ENCODE data around the gene FAM241A. TPM values are rescaled to one million over a fixed set of nuclear protein-coding genes. Genes with fewer than 3 reads are reported as not detected.

FAM241A gene
- total and polyA plus RNA-seq, 2 donors (not counting 1 experiment from before 2014, with no cell fraction given): 0.43 to 0.79 TPM

DNA sequence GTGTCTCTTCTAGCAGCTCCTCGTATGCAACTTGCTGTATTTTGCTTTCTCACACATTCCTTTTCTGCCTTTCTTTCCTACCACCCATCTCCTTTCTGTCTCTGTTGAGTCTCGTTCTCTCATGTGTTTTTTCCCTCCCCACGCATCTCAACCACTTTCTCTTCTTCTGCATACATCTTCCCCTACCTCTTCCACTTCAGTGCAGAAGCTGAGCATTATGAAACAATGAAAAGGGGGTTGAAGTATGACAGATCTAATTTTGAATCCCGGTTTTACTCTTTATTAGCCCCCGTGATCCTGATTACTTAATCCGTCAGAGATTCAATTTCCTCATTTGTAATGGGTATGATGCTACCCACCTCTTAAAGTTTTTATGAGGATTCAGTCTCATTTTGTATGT lies 7.3 kb downstream of the FAM241A start:
- Histone ChIP-seq H3K9ac (ENCODE audit: low read length) (no peak overlapping the region), H3K27ac (ENCODE audit: low read length in 2 of 2) (no peak overlapping the region), H3K4me2 (replicated peaks; ENCODE audit: low read depth, low read length, poor library complexity, severe bottlenecking) (no peak overlapping the region), H3K27me3 (replicated peaks in 1 of 4; ENCODE audit: control extremely low read depth in 1 of 4, control insufficient read depth in 3 of 4, insufficient read depth in 4 of 4, low read length in 3 of 4) (no peaks in the 10 kb centered on the region), H3K4me3 (ENCODE audit: control extremely low read depth in 1 of 5, extremely low read depth in 1 of 5, insufficient read depth in 1 of 5, low read depth in 2 of 5, low read length in 4 of 5) (no peak overlapping the region), H3K36me3 (replicated peaks in 1 of 2; ENCODE audit: control extremely low read depth in 1 of 2, control insufficient read depth in 1 of 2, extremely low read depth in 1 of 2, insufficient read depth in 2 of 2, low read length in 1 of 2) (no peaks in the 10 kb centered on the region), H2AFZ (ENCODE audit: insufficient read depth, low read depth, low read length, poor library complexity, severe bottlenecking) (no peak overlapping the region), H3K79me2 (ENCODE audit: control insufficient read depth, insufficient read depth, low read length) (peaks cover 12% of the 10 kb centered on the region), H4K20me1 (ENCODE audit: control insufficient read depth, insufficient read depth, low read length, poor library complexity, severe bottlenecking) (no peaks in the 10 kb centered on the region), H3K4me1 (ENCODE audit: control insufficient read depth in 2 of 2, insufficient read depth in 2 of 2, low read length in 2 of 2) (peaks cover 0 to 8% of the 10 kb centered on the region in 2 donors), H3K9me3 (ENCODE audit: control extremely low read depth in 1 of 3, control insufficient read depth in 2 of 3, insufficient read depth in 1 of 3, low read length in 2 of 3) (no peaks in the 10 kb centered on the region)
- Mint-ChIP-seq H3K27me3 (no peaks in the 10 kb centered on the region), H3K4me1 (peaks cover 4% of the 10 kb centered on the region), H3K27ac (no peak overlapping the region), H3K9me3 (ENCODE audit: insufficient read depth) (no peaks in the 10 kb centered on the region), H3K4me3 (no peak overlapping the region)
- DNase-seq: no peak
- no peak for TF ChIP-seq EZH2 (IDR thresholded peaks at IDR 0.05; ENCODE audit: borderline replicate concordance, insufficient read depth, low read depth, low read length, poor library complexity, severe bottlenecking)
- TF ChIP-seq, protein P1, sequence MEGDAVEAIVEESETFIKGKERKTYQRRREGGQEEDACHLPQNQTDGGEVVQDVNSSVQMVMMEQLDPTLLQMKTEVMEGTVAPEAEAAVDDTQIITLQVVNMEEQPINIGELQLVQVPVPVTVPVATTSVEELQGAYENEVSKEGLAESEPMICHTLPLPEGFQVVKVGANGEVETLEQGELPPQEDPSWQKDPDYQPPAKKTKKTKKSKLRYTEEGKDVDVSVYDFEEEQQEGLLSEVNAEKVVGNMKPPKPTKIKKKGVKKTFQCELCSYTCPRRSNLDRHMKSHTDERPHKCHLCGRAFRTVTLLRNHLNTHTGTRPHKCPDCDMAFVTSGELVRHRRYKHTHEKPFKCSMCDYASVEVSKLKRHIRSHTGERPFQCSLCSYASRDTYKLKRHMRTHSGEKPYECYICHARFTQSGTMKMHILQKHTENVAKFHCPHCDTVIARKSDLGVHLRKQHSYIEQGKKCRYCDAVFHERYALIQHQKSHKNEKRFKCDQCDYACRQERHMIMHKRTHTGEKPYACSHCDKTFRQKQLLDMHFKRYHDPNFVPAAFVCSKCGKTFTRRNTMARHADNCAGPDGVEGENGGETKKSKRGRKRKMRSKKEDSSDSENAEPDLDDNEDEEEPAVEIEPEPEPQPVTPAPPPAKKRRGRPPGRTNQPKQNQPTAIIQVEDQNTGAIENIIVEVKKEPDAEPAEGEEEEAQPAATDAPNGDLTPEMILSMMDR (IDR thresholded peaks at IDR 0.05): no peak
- POLR2A ChIA-PET: no interaction called here
- ATAC-seq (ENCODE audit: low read depth): no peak
- 54% methylated on average over 3 of the region's 6 CpGs for WGBS (ENCODE audit: insufficient coverage)
- intact Hi-C loops (cut with micrococcal nuclease): no loop called here
- CTCF ChIA-PET: no interaction called here

DNA sequence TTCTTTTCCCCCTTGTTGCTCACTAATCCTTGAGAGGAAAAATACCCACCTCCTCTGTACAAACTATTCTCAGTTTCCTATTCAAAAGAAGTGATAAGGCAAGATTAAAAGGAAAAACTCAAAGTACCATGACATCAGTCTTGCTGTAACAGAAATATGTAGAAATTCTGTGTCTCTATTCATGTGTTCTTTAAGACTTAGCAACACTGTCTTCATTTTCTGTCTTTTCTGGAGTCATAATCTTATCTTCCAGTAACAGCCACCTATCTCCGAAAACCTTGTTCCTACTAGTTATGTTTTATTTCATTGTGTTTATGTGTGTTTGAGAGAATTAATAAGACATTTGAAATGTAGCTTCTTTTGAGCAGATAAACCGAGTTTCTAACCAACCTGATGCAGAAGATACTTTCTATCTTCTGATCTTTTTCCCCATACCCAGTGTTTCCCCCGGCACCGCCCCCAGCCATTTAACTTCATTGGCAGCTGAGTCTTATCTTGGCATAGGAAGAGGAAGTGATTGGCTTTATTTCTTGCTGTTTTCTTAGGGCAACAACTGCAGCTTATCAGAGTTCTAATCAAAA lies 8.0 kb downstream of the FAM241A start:
- POLR2A ChIA-PET: no interaction called here
- intact Hi-C loops (cut with micrococcal nuclease): no loop called here
- DNase-seq (peak; percentile 7), ATAC-seq (ENCODE audit: low read depth) (no peak)
- H3K36me3 ChIP-seq (replicated peaks in 1 of 2; ENCODE audit: control extremely low read depth in 1 of 2, control insufficient read depth in 1 of 2, extremely low read depth in 1 of 2, insufficient read depth in 2 of 2, low read length in 1 of 2): no peaks in the 10 kb centered on the region
- no peaks in the 10 kb centered on the region for H3K9me3 ChIP-seq (ENCODE audit: control extremely low read depth in 1 of 3, control insufficient read depth in 2 of 3, insufficient read depth in 1 of 3, low read length in 2 of 3)
- H3K9ac ChIP-seq (ENCODE audit: low read length): no peak overlapping the region
- no peak overlapping the region for H3K27ac ChIP-seq (ENCODE audit: low read length in 2 of 2)
- CTCF ChIA-PET: no interaction called here
- no peaks in the 10 kb centered on the region for H4K20me1 ChIP-seq (ENCODE audit: control insufficient read depth, insufficient read depth, low read length, poor library complexity, severe bottlenecking)
- peaks cover 7% of the 10 kb centered on the region for H3K79me2 ChIP-seq (ENCODE audit: control insufficient read depth, insufficient read depth, low read length)
- peaks cover 3% of the 10 kb centered on the region for H3K4me1 Mint-ChIP-seq
- no peak for TF ChIP-seq EZH2 (IDR thresholded peaks at IDR 0.05; ENCODE audit: borderline replicate concordance, insufficient read depth, low read depth, low read length, poor library complexity, severe bottlenecking)
- TF ChIP-seq, protein P1 (IDR thresholded peaks at IDR 0.05): no peak
- no peak overlapping the region for H2AFZ ChIP-seq (ENCODE audit: insufficient read depth, low read depth, low read length, poor library complexity, severe bottlenecking)
- H3K4me3 ChIP-seq (ENCODE audit: control extremely low read depth in 1 of 5, extremely low read depth in 1 of 5, insufficient read depth in 1 of 5, low read depth in 2 of 5, low read length in 4 of 5): no peak overlapping the region
- H3K27me3 ChIP-seq (replicated peaks in 1 of 4; ENCODE audit: control extremely low read depth in 1 of 4, control insufficient read depth in 3 of 4, insufficient read depth in 4 of 4, low read length in 3 of 4): no peaks in the 10 kb centered on the region
- H3K27me3 Mint-ChIP-seq: no peaks in the 10 kb centered on the region
- WGBS (ENCODE audit: insufficient coverage): no CpG with 5 or more reads among the region's 4 CpGs
- peak overlapping the region; percentile 18 for H3K4me2 ChIP-seq (replicated peaks; ENCODE audit: low read depth, low read length, poor library complexity, severe bottlenecking)
- peak overlapping the region; percentile 5 for H3K4me3 Mint-ChIP-seq
- H3K4me1 ChIP-seq (ENCODE audit: control insufficient read depth in 2 of 2, insufficient read depth in 2 of 2, low read length in 2 of 2): peaks cover 0 to 3% of the 10 kb centered on the region in 2 donors
- no peaks in the 10 kb centered on the region for H3K9me3 Mint-ChIP-seq (ENCODE audit: insufficient read depth)
- no peak overlapping the region for H3K27ac Mint-ChIP-seq

Measured in B cell (primary cell).